K562 (cell line): ENCODE data around the gene ABHD16A. TPM values are rescaled to one million over a fixed set of nuclear protein-coding genes. Genes with fewer than 3 reads are reported as not detected.

Experiments used
- ATF7 ChIP-seq: fragments of 450-650 bp; IDR thresholded peaks from 2 replicates; pipeline ENCODE4 v1.7.1; 2014; ENCODE audit warnings: mild to moderate bottlenecking, moderate library complexity
- BRD9 ChIP-seq: fragments of 450-650 bp; IDR thresholded peaks from 2 replicates; pipeline ENCODE4 v1.6.1; 2018; ENCODE audit warnings: low read depth; ENCODE audit not compliant: partially characterized antibody
- DNMT1 ChIP-seq: fragments of 450-650 bp; IDR thresholded peaks from 2 replicates; pipeline ENCODE4 v1.6.1; 2016; ENCODE audit warnings: antibody characterized with exemption, mild to moderate bottlenecking
- ETV5 ChIP-seq: sonication (generic); formaldehyde crosslinking; IDR thresholded peaks from 2 replicates; pipeline ENCODE4 v1.4.0; 2020; ENCODE audit warnings: low read depth, mild to moderate bottlenecking, missing genetic modification reagents
- HLTF ChIP-seq: fragments of 450-650 bp; IDR thresholded peaks from 2 replicates; pipeline ENCODE4 v1.6.1; 2016
- HNRNPK ChIP-seq: fragments of 200-400 bp; formaldehyde crosslinking; IDR thresholded peaks from one replicate; pipeline ENCODE4 v1.6.1; 2018; ENCODE audit warnings: mild to moderate bottlenecking, low read depth, low read length; ENCODE audit not compliant: poor library complexity, severe bottlenecking
- ILK ChIP-seq: fragments of 450-650 bp; IDR thresholded peaks from 2 replicates; pipeline ENCODE4 v1.6.1; 2016; ENCODE audit warnings: missing genetic modification characterization, low read depth, mild to moderate bottlenecking, missing compliant biosample characterization, moderate library complexity, borderline replicate concordance
- KDM4B ChIP-seq, 2 experiments: fragments of 450-650 bp in 1 of 2; sonication (generic) in 1 of 2; IDR thresholded peaks; 2 replicates each; pipeline ENCODE4 v1.6.1; 2016 to 2017; ENCODE audit warnings: borderline replicate concordance in 2 of 2, antibody characterized with exemption in 1 of 2, low read depth in 1 of 2, mild to moderate bottlenecking in 1 of 2
- KLF13 ChIP-seq: fragments of 450-650 bp; IDR thresholded peaks from 2 replicates; pipeline ENCODE4 v1.6.1; 2016; ENCODE audit warnings: missing genetic modification characterization, low read depth, mild to moderate bottlenecking, missing compliant biosample characterization, moderate library complexity, borderline replicate concordance
- NFIX ChIP-seq: fragments of 250-450 bp; sonication (Bioruptor Pico); IDR thresholded peaks from 2 replicates; pipeline ENCODE4 v1.4.0; 2020; ENCODE audit warnings: low read depth, mild to moderate bottlenecking, moderate library complexity
- RB1 ChIP-seq: fragments of 450-650 bp; IDR thresholded peaks from 2 replicates; pipeline ENCODE4 v1.6.1; 2017; ENCODE audit warnings: low read depth, mild to moderate bottlenecking
- RBM34 ChIP-seq: fragments of 200-400 bp; formaldehyde crosslinking; IDR thresholded peaks from 2 replicates; pipeline ENCODE4 v1.6.1; 2018; ENCODE audit warnings: low read length, borderline replicate concordance; ENCODE audit not compliant: insufficient read depth
- SAFB2 ChIP-seq: fragments of 200-400 bp; formaldehyde crosslinking; IDR thresholded peaks from 2 replicates; pipeline ENCODE4 v1.6.1; 2018; ENCODE audit warnings: borderline replicate concordance, low read length, low read depth, moderate library complexity; ENCODE audit not compliant: severe bottlenecking
- SMARCE1 ChIP-seq: fragments of 450-650 bp; IDR thresholded peaks from 2 replicates; pipeline ENCODE4 v1.7.1; 2016; ENCODE audit warnings: mild to moderate bottlenecking
- STAT5B ChIP-seq: fragments of 250-450 bp; sonication (Bioruptor Pico); IDR thresholded peaks from 2 replicates; pipeline ENCODE4 v1.8.0; 2021; ENCODE audit warnings: mild to moderate bottlenecking, inconsistent platforms
- TAF1 ChIP-seq: IDR thresholded peaks from 2 replicates; pipeline ENCODE4 v1.6.1; 2011; ENCODE audit warnings: mild to moderate bottlenecking, low read length, moderate library complexity; ENCODE audit not compliant: insufficient read depth, control insufficient read depth, severe bottlenecking; ENCODE audit errors: extremely low read depth
- TAL1 ChIP-seq: fragments of 450-650 bp; IDR thresholded peaks from 2 replicates; pipeline ENCODE4 v1.6.1; 2016; ENCODE audit warnings: mild to moderate bottlenecking
- TCFL5 ChIP-seq: fragments of 250-450 bp; sonication (Bioruptor Pico); conservative IDR thresholded peaks from 2 replicates; pipeline ENCODE4 v1.6.1; 2021; ENCODE audit warnings: mild to moderate bottlenecking, moderate library complexity, matching md5 sums
- XRCC4 ChIP-seq: IDR thresholded peaks from one replicate; pipeline ENCODE4 v1.6.1; 2011; ENCODE audit not compliant: insufficient read depth, insufficient read length; ENCODE audit errors: extremely low read depth
- ZBTB17 ChIP-seq: fragments of 450-650 bp; formaldehyde crosslinking; IDR thresholded peaks from 2 replicates; pipeline ENCODE4 v1.4.0; 2020; ENCODE audit warnings: mild to moderate bottlenecking
- ZC3H8 ChIP-seq: fragments of 450-650 bp; IDR thresholded peaks from 2 replicates; pipeline ENCODE4 v1.6.1; 2017
- ZNF134 ChIP-seq: fragments of 250-450 bp; sonication (Bioruptor Pico); conservative IDR thresholded peaks from 2 replicates; pipeline ENCODE4 v1.4.0; 2020
- ZNF165 ChIP-seq: fragments of 250-450 bp; sonication (Bioruptor Pico); IDR thresholded peaks from 2 replicates; pipeline ENCODE4 v1.4.0; 2020; ENCODE audit warnings: borderline replicate concordance
- ZNF316 ChIP-seq: fragments of 450-650 bp; IDR thresholded peaks from 2 replicates; pipeline ENCODE4 v1.6.1; 2016
- ZNF57 ChIP-seq: fragments of 450-650 bp; formaldehyde crosslinking; IDR thresholded peaks from 2 replicates; pipeline ENCODE4 v1.4.0; 2020; ENCODE audit warnings: mild to moderate bottlenecking, moderate library complexity
- ZNF76 ChIP-seq: fragments of 250-450 bp; sonication (Bioruptor Pico); IDR thresholded peaks from 2 replicates; pipeline ENCODE4 v1.4.0; 2020; ENCODE audit warnings: mild to moderate bottlenecking, moderate library complexity, borderline replicate concordance
- polyA plus RNA-seq, 8 experiments: library from polyadenylated mRNA; depleted of rRNA in 4 of 8; stranded (reverse) in 5 of 8; unstranded in 3 of 8; fragments of >200 nt; fragmentation: Nextera tagmentation in 2 of 8; fragmentation: Illumina TruSeq in 1 of 8; extraction: Ambion mirVana in 2 of 8; extraction: Trizol in 1 of 8; gene quantifications; 2 replicates each; pipeline versions ENCODE4 v1.2.1 to v1.2.3, GENCODE V29; 2011 to 2014; ENCODE audit warnings: inconsistent platforms in 1 of 8, missing spikeins in 1 of 8
- total RNA-seq, 7 experiments: library from RNA; depleted of rRNA in 6 of 7; stranded (reverse); fragments of >200 nt in 6 of 7; fragmentation: Illumina TruSeq in 2 of 7; extraction: Trizol in 2 of 7; gene quantifications; 2 replicates each; pipeline versions ENCODE4 v1.2.1 to v1.2.3, GENCODE V29; 2011 to 2021; ENCODE audit warnings: low replicate concordance in 1 of 7
- TF ChIP-seq, protein P1 (sequence below): sonication (generic); formaldehyde crosslinking; IDR thresholded peaks from 2 replicates; pipeline ENCODE4 v1.9.0; 2022; ENCODE audit warnings: mild to moderate bottlenecking, missing genetic modification reagents
- TF ChIP-seq, protein P2 (sequence below), 2 experiments: fragments of 450-650 bp in 1 of 2; sonication (generic) in 1 of 2; formaldehyde crosslinking; conservative IDR thresholded peaks; 2 replicates each; pipeline versions ENCODE4 v1.4.0 to v1.8.1; 2020 to 2022; ENCODE audit warnings: mild to moderate bottlenecking in 1 of 2, missing genetic modification reagents in 1 of 2

The ABHD16A gene
- total and polyA plus RNA-seq, 9 of the 15 experiments (the other 6 are each of a cell fraction or from before 2014, with no cell fraction given), result 25.8 to 120 (median 81.6) TPM

GRCh38 chr6:31680226-31681134 lies 22.6 kb downstream of the ABHD16A start, which contains the start of gene LY6G5C (continued):
- TF ChIP-seq ZNF76 (CRISPR knock-in tag) (no peak), KLF13 (tag) (no peak), RB1 (peak; percentile 84; the same call in 1 of the 2 replicates), ATF7 (peak; percentile 67; the same call in 1 of the 2 replicates), ZNF134 (CRISPR knock-in tag) (no peak), TAL1 (no peak), ZNF165 (no peak), ZBTB17 (CRISPR knock-in tag) (no peak), NFIX (CRISPR knock-in tag) (no peak), KDM4B (IDR thresholded peaks at IDR 0.05; ENCODE audit: borderline replicate concordance in 2 of 2, low read depth in 1 of 2) (0 out of 4 replicates have a peak, but pooled peaks of 1 of the 2 experiments have one; percentile 12), DNMT1 (no peak), HNRNPK (no peak), ILK (tag) (no peak), TAF1 (no peak), ZNF57 (no peak), ETV5 (peak; percentile 50; the same call in 1 of the 2 replicates), BRD9 (peak; percentile 72), SAFB2 (no peak), XRCC4 (no peak), TCFL5 (no peak), ZC3H8 (no peak), SMARCE1 (no peak), STAT5B (CRISPR knock-in tag) (no peak), ZNF316 (no peak), HLTF (no peak), RBM34 (no peak)
- TF ChIP-seq, protein P1, sequence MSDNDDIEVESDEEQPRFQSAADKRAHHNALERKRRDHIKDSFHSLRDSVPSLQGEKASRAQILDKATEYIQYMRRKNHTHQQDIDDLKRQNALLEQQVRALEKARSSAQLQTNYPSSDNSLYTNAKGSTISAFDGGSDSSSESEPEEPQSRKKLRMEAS (CRISPR knock-in tag), result peak; percentile 51; the same call in 1 of the 2 replicates
- TF ChIP-seq, protein P2, sequence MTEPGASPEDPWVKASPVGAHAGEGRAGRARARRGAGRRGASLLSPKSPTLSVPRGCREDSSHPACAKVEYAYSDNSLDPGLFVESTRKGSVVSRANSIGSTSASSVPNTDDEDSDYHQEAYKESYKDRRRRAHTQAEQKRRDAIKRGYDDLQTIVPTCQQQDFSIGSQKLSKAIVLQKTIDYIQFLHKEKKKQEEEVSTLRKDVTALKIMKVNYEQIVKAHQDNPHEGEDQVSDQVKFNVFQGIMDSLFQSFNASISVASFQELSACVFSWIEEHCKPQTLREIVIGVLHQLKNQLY (CRISPR knock-in tag; conservative IDR thresholded peaks at IDR 0.05), result 0 out of 4 replicates have a peak, but pooled peaks of 1 of the 2 experiments have one; percentile 50
